ENCODE results near the gene MLYCD.

Gene MLYCD

DNA sequence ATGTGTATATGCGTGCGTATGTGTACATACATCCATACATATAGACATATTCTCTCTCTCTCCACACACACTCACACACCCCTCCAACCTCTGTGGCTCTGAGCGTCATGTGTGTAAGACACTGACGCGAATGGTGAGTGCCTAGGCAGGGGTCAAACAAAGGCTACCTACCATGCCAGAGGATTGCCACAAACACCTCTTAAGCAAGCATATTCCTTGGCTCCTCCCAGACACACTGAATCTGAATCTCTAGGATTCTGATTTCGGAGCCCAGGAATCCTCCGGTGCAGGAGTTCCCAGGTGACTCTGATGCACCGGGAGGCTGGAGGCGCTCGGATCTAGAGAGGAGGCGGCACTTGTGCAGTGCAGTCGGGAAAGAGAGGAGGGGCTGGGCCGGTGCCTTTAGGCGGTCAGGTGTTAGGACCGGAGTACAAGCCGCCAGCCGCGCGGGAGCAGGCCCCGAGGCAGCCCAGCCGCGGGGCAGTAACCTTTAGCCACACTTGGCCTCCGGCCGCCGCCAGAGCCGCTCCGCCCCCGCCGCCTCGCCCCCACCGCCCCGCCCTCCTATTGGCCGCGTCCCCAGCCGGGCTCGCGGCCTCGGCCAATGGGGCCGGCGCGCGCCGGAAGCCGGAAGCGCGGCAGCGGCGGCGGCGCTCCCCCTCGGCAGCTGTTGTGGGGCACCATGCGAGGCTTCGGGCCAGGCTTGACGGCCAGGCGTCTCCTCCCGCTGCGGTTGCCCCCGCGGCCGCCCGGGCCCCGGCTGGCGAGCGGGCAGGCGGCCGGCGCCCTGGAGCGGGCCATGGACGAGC lies at the start of gene MLYCD:
TSS of gene MLYCD (plus strand) at position 653 of the 809 bp plus-strand sequence. CDS start at position 683, 30 bp downstream.
- DNase-seq = peak; percentile 92

- no peak for DNase-seq
These were observed 49.5 kb upstream of the MLYCD start for GRCh38 chr16:83849421-83849820.

DNA sequence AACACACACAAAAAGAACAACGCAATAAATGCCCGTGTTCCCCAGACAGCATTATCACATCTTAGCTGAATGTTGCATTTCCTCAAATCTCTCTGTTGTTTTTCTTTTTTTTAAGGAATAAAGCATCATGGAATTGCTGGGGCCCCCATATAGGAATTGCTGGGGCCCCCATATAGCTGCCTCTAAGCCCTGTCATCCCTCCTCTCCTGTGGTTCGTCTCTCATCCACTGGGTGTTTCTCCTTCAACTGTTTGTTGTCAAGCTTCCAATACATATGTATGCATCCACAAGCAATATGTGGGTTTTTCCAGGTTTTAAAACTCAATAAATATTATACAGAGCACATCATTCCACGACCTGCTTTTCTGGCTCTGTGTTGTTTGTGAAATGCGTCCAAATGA lies 48.0 kb upstream of the MLYCD start:
- DNase-seq = no peak

GRCh38 chr16:83851473-83851872 lies 47.4 kb upstream of the MLYCD start:
- no peak for DNase-seq

DNA sequence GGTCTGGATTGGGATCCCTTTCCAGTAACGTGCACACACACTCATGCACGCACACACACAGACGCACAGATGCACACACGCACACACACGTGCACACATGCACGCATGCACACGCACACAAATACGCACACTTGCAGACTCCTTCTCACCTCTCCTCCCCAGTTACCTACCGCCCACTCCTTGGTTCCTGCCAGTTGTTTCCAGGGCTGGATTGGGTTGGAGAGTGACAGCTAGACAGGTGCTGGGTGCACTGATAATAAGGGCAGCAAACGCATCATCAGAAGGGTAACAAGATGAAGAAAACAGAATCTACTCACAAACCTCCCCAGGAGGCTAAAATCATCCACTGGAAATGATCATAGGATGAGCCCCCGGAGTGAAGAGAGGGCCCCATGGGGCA lies 46.1 kb upstream of the MLYCD start:
- no peak for DNase-seq

DNA sequence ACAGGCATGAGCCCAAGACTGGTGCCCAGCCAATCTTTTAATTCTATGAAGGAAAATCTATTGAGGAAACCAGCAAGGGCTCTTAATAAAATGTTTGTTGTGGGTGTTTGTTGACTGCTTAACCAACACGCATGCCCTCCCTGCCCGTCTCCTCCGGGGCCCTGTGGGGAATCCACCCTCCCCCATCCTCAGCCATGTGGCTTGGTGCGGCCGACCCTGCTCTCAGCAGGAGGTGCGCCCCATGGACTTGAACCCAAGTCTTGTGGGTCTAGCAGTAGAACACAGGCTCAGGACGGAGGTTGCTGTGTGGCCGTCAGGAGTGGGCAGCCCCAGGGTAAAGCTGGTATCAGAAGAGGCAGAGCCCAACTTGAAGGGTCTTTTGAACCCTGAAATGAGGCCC lies 45.1 kb upstream of the MLYCD start:
- no peak for DNase-seq

DNA sequence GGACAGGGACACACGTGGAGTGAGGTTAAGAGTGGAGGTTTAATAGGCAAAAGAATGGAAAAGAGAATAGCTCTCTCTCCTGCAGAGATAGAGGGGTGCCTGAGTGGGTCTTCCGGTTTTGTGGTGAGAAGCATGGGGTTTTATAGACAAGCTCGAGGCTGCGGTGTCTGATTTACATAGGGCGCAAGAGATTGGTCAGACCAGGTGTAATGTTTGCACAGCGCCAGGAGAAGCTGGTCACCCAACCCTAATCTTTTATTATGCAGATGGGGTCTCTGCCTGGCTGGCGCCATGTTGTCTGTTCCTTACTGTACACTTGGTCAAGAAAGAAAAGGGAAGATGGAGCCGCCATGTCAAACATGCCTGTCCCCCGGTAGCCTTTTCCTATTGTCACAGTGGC lies 44.5 kb upstream of the MLYCD start:
- DNase-seq = no peak

DNA sequence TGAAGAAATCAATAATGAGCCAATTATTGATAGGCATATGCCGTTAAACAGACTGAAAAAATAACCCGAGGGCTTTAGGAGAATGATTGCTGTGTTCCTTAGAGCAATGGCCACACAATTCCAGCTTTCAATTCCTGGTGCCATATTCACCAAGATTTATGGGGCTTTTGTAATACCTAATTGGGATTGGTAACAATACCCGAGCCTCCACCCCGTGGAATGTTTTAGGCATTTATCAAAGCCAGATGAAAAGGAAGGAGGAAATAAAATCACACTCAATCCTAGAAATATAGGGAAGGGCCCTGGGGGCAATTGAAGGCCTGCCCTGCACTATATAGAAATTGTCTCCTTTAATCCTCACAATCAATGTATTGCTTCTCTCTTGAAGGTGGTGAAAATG lies 42.1 kb upstream of the MLYCD start:
- DNase-seq = no peak

DNA sequence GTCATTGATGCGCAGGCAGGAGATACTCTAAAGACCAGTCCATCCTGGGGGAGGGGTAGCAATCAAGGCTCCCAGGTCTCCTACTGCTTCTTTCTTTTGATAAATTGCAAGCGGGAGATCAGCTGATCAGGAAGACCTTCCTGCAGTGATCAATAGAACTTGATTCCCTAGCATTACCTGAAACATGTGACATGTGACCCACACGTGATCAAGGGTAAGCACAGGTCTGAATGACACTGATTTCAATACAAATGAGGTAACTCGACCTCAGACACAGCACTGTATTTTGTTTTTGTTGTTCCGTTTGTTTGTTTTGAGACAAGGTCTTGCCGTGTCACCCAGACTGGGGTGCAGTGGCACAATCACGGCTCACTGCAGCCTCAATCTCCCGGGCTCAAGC lies 39.6 kb upstream of the MLYCD start:
- no peak for DNase-seq

- no peak for DNase-seq
These were observed 36.3 kb upstream of the MLYCD start for GRCh38 chr16:83862661-83863060.

GRCh38 chr16:83863682-83864081 lies 35.2 kb upstream of the MLYCD start:
- DNase-seq = no peak

GRCh38 chr16:83870830-83871229 lies 28.1 kb upstream of the MLYCD start:
- no peak for DNase-seq

DNA sequence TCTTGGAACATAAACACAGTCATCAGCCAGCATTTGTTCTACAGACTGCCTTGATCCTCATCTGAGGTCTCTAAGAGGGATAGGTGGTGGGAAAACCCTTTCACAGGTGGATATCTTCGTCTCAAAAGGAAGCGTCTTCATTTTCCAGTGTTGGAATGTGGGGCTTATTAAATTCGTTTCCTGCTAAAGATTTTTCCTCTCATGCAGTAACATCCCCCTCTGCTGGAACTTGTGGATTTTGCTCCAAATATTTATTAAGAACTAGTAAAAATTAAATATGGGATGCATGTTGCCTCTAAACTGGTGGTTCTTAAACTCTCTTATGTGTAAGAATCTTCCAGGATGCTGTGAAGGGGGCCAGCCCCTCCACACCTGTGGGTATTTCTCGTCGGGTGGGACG lies 20.1 kb upstream of the MLYCD start:
- peak; percentile 38 for DNase-seq

DNA sequence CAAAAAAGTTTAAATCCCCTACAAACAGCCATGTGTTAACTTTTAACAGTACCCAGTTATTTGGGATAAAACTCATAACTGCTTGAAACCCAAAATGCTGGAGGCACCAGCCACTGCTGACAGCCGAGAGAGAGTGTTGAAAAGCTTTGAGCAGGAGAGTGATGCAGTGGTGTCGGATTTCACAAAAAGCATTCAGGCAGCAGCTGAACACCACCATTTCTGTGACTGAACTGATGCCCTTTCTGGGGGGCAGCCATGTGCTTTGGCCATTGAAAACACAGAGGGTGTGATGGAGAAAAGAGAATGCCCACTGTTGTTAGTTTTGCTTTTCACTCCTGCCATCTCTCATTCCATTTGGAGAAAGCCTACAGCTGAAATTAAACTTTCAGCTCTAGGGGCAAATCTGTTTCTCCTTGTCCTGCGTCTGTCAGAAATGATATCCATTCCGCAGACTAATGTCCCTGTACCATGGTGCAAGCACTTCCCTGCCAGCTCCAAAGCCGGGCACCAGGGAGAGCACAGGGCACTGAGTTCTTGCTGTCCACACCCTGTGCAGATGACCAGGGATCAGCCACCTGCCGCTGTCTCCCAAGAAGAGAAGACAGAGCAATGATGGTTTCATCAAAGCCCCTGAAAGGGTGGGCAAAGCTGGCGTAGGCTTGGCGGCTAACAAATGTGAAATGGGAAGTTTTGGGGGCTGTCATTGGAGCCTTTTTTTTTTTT lies 16.6 kb upstream of the MLYCD start:
- no peak for DNase-seq

- no peak for DNase-seq
These were observed 12.5 kb upstream of the MLYCD start for GRCh38 chr16:83886199-83886971.

- no peak for DNase-seq
These were observed 11.8 kb upstream of the MLYCD start for GRCh38 chr16:83887080-83887479.

GRCh38 chr16:83887564-83887963 lies 11.4 kb upstream of the MLYCD start:
- no peak for DNase-seq

DNA sequence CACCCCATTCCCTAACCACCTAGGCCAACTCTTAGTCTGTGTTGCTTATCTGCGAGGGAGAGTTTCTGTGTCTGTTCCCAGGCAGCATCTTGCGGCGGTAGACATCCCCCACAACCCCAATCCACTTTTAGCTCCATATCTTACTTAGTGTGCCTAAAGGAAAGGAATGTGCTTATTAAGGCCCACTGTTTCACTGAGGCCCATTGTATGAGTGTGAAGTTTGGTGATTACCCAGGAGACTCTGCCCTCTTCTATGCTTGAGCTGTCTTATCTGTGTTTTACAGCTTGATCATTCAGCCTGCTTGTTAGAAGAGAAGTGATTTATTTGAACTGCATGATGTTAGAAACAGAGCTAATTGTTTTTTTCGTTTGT lies 10.3 kb upstream of the MLYCD start:
- no peak for DNase-seq

- no peak for DNase-seq
These were observed 8.6 kb upstream of the MLYCD start for GRCh38 chr16:83890359-83890758.

DNA sequence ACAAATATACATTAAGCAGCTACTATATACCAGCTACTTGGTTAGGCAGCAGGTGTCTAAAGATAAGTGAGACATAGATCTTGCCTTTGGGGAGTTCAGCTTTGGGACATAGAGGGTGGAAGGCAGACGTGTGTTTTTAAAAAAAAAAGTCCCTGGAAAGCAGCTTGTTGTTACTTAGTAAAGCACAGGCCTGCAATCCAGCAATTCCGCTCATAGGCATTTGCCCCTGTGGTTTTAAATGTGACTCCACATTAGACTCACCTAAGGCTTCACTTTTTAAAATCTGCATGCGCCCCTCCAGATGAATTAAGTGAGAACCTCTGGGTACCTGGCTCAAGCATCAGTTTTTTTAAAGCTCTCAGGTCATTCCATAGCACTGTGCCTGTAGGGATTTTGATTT lies 7.2 kb upstream of the MLYCD start:
- DNase-seq = no peak

GRCh38 chr16:83895243-83895642 lies 3.7 kb upstream of the MLYCD start:
- DNase-seq = no peak

- DNase-seq = no peak
These were observed 3.0 kb upstream of the MLYCD start for GRCh38 chr16:83895942-83896341.

- peak; percentile 67 for DNase-seq
These were observed 470 bp downstream of the MLYCD start for GRCh38 chr16:83899272-83899897.

Data from 8988T (cell line).